Liver (tissue), 9 donors: ENCODE results near the gene GRK7. TPM values are rescaled to one million over a fixed set of nuclear protein-coding genes. Genes with fewer than 3 reads are reported as not detected.

Experiments used
- DNase-seq: peaks from one replicate; pipeline ENCODE4 v3.0.0-alpha.2; 2017; ENCODE audit warnings: low spot score
- H3K27ac ChIP-seq, 2 donors: one replicate each; pipeline ENCODE4 v1.7.0; 2013; ENCODE audit warnings: inconsistent platforms in 2 of 2, low read length in 2 of 2, control low read depth in 1 of 2, low read depth in 1 of 2, mild to moderate bottlenecking in 1 of 2
- H3K27me3 ChIP-seq, 4 donors: one replicate each; pipeline versions ENCODE4 v1.6.1 to v1.7.0; 2013; ENCODE audit warnings: low read length in 3 of 4, inconsistent platforms in 1 of 4, mild to moderate bottlenecking in 1 of 4, moderate library complexity in 1 of 4; ENCODE audit not compliant: control insufficient read depth in 4 of 4, insufficient read depth in 4 of 4
- H3K36me3 ChIP-seq, 4 donors: one replicate each; pipeline versions ENCODE4 v1.6.1 to v1.7.0; 2013; ENCODE audit warnings: low read length in 3 of 4, mild to moderate bottlenecking in 3 of 4, low read depth in 1 of 4, moderate library complexity in 1 of 4; ENCODE audit not compliant: control insufficient read depth in 4 of 4, insufficient read depth in 3 of 4
- H3K4me1 ChIP-seq, 4 donors: one replicate each; pipeline versions ENCODE4 v1.6.1 to v1.7.0; 2013; ENCODE audit warnings: low read length in 3 of 4, mild to moderate bottlenecking in 3 of 4, moderate library complexity in 1 of 4; ENCODE audit not compliant: control insufficient read depth in 4 of 4, insufficient read depth in 4 of 4
- H3K4me3 ChIP-seq, 3 donors: one replicate each; pipeline versions ENCODE4 v1.6.1 to v1.7.0; 2013; ENCODE audit warnings: low read length in 3 of 3, control low read depth in 1 of 3, low read depth in 1 of 3, mild to moderate bottlenecking in 1 of 3
- H3K9ac ChIP-seq, 2 donors: one replicate each; pipeline ENCODE4 v1.7.0; 2013; ENCODE audit warnings: low read length in 2 of 2, mild to moderate bottlenecking in 2 of 2, moderate library complexity in 2 of 2, control low read depth in 1 of 2, low read depth in 1 of 2
- H3K9me3 ChIP-seq, 4 donors: one replicate each; pipeline versions ENCODE4 v1.6.1 to v1.7.0; 2013; ENCODE audit warnings: low read length in 3 of 4; ENCODE audit not compliant: control insufficient read depth in 4 of 4
- EGR1 ChIP-seq, 2 donors: IDR thresholded peaks; 2 replicates each; pipeline ENCODE4 v1.6.1; 2016 to 2018; ENCODE audit warnings: antibody characterized with exemption in 2 of 2, low read depth in 2 of 2
- FOXA1 ChIP-seq: IDR thresholded peaks from 2 replicates; pipeline ENCODE4 v1.6.1; 2016; ENCODE audit warnings: antibody characterized with exemption
- FOXA2 ChIP-seq: IDR thresholded peaks from 2 replicates; pipeline ENCODE4 v1.6.1; 2016; ENCODE audit warnings: antibody characterized with exemption
- GABPA ChIP-seq, 2 donors: IDR thresholded peaks in 1 of 2; conservative IDR thresholded peaks in 1 of 2; 2 replicates each; pipeline ENCODE4 v1.6.1; 2016; ENCODE audit warnings: antibody characterized with exemption in 2 of 2, mild to moderate bottlenecking in 1 of 2, moderate library complexity in 1 of 2
- HNF4A ChIP-seq, 2 donors: conservative IDR thresholded peaks; 2 replicates each; pipeline ENCODE4 v1.6.1; 2016; ENCODE audit warnings: antibody characterized with exemption in 2 of 2, mild to moderate bottlenecking in 2 of 2
- HNF4G ChIP-seq: IDR thresholded peaks from 2 replicates; pipeline ENCODE4 v1.6.1; 2016; ENCODE audit warnings: antibody characterized with exemption
- JUND ChIP-seq, 2 donors: IDR thresholded peaks; 2 replicates each; pipeline ENCODE4 v1.6.1; 2016; ENCODE audit warnings: antibody characterized with exemption in 2 of 2
- NR2F2 ChIP-seq: IDR thresholded peaks from 2 replicates; pipeline ENCODE4 v1.6.1; 2016; ENCODE audit warnings: antibody characterized with exemption
- RAD21 ChIP-seq, 2 donors: IDR thresholded peaks; 2 replicates each; pipeline ENCODE4 v1.6.1; 2016; ENCODE audit warnings: antibody characterized with exemption in 2 of 2, mild to moderate bottlenecking in 2 of 2
- RXRA ChIP-seq, 2 donors: IDR thresholded peaks; 2 replicates each; pipeline ENCODE4 v1.6.1; 2017 to 2018; ENCODE audit warnings: antibody characterized with exemption in 2 of 2, mild to moderate bottlenecking in 1 of 2
- SP1 ChIP-seq: IDR thresholded peaks from 2 replicates; pipeline ENCODE4 v1.6.1; 2018; ENCODE audit warnings: antibody characterized with exemption, mild to moderate bottlenecking
- TAF1 ChIP-seq: conservative IDR thresholded peaks from 2 replicates; pipeline ENCODE4 v1.6.1; 2016; ENCODE audit warnings: antibody characterized with exemption, mild to moderate bottlenecking
- YY1 ChIP-seq: IDR thresholded peaks from 2 replicates; pipeline ENCODE4 v1.6.1; 2016; ENCODE audit warnings: antibody characterized with exemption, mild to moderate bottlenecking
- WGBS: extraction: QIAGEN DNeasy Blood & Tissue Kit; methylation state at CpG from one replicate; pipeline ENCODE4 v1.1.7; 2013; 5-methylcytosine and 5-hydroxymethylcytosine counted together
- polyA plus RNA-seq, 2 donors: library from polyadenylated mRNA; stranded (reverse) in 1 of 2; unstranded in 1 of 2; fragments of 200-250 nt in 1 of 2; fragments of >200 nt in 1 of 2; fragmentation: Nextera tagmentation in 1 of 2; extraction: Ambion mirVana in 1 of 2; gene quantifications; one replicate each; pipeline versions ENCODE4 v1.2.1 to v1.2.3, GENCODE V29; 2013 to 2015
- total RNA-seq, 2 donors: library from RNA; depleted of rRNA; stranded (reverse); fragments of >200 nt; gene quantifications; one replicate each; pipeline ENCODE4 v1.2.3, GENCODE V29; 2014
- TF ChIP-seq, protein P1 (sequence below): fragments of 150-350 bp; IDR thresholded peaks from 2 replicates; pipeline ENCODE4 v1.5.1; 2017; ENCODE audit warnings: improper control_type of control experiment, low read depth, low read length; ENCODE audit not compliant: missing input control
- TF ChIP-seq, protein P2 (sequence below): IDR thresholded peaks from 2 replicates; pipeline ENCODE4 v1.6.1; 2016; ENCODE audit warnings: antibody characterized with exemption, mild to moderate bottlenecking
- TF ChIP-seq, protein P3 (sequence below): IDR thresholded peaks from 2 replicates; pipeline ENCODE4 v1.6.1; 2016; ENCODE audit warnings: antibody characterized with exemption
- TF ChIP-seq, protein P4 (sequence below): IDR thresholded peaks from 2 replicates; pipeline ENCODE4 v1.6.1; 2016; ENCODE audit warnings: antibody characterized with exemption
- donor health status: healthy.
- donor health status: healthy.
- donor health status: healthy.
- donor health status: healthy.
- donor health status: healthy.

GRK7 gene
- total and polyA plus RNA-seq, 4 donors = 0.08 TPM; not detected in 3

DNA sequence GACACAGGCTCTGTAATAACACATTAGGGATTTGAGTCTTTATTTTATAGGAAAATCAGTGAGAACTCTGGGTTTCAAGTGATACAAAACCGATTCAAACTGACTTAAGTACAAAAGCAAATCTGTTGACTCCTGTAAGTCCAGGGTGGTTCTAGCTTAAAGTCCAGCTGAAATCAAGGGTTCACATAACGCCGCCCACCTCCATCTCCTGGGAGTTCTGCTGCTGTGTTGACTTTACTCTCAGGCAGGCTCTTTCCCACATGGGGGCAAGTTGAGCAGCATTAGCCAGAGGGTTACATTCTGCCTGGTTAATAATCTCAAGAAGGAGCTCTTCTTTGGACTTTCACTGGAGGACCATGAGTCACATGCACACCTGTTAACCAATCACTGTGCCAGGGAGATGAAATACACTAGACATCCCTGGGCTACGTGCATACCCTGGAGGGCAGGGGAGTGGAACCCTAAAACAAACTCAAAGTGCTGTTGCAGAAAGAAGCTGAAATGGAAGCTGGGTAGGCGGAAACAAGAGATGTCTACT lies 34.8 kb upstream of the GRK7 start:
- no peaks in the 10 kb centered on the region for H3K27me3 ChIP-seq
- no peak overlapping the region for H3K27ac ChIP-seq
- no peaks in the 10 kb centered on the region for H3K4me1 ChIP-seq
- no peak for DNase-seq
- no peak overlapping the region for H3K4me3 ChIP-seq
- no peaks in the 10 kb centered on the region for H3K9me3 ChIP-seq
- H3K36me3 ChIP-seq = no peaks in the 10 kb centered on the region
- 75% methylated on average over 5 of the region's 5 CpGs for WGBS
- no peak overlapping the region for H3K9ac ChIP-seq
- TF ChIP-seq TAF1 = no peak
- TF ChIP-seq, protein P1, sequence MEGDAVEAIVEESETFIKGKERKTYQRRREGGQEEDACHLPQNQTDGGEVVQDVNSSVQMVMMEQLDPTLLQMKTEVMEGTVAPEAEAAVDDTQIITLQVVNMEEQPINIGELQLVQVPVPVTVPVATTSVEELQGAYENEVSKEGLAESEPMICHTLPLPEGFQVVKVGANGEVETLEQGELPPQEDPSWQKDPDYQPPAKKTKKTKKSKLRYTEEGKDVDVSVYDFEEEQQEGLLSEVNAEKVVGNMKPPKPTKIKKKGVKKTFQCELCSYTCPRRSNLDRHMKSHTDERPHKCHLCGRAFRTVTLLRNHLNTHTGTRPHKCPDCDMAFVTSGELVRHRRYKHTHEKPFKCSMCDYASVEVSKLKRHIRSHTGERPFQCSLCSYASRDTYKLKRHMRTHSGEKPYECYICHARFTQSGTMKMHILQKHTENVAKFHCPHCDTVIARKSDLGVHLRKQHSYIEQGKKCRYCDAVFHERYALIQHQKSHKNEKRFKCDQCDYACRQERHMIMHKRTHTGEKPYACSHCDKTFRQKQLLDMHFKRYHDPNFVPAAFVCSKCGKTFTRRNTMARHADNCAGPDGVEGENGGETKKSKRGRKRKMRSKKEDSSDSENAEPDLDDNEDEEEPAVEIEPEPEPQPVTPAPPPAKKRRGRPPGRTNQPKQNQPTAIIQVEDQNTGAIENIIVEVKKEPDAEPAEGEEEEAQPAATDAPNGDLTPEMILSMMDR = no peak
- no peak for TF ChIP-seq YY1
- TF ChIP-seq GABPA (IDR thresholded peaks at IDR 0.05 in 1 of 2, conservative IDR thresholded peaks at IDR 0.05 in 1 of 2) = no peak
- TF ChIP-seq RXRA (IDR thresholded peaks at IDR 0.05) = no peak
- TF ChIP-seq, protein P2, sequence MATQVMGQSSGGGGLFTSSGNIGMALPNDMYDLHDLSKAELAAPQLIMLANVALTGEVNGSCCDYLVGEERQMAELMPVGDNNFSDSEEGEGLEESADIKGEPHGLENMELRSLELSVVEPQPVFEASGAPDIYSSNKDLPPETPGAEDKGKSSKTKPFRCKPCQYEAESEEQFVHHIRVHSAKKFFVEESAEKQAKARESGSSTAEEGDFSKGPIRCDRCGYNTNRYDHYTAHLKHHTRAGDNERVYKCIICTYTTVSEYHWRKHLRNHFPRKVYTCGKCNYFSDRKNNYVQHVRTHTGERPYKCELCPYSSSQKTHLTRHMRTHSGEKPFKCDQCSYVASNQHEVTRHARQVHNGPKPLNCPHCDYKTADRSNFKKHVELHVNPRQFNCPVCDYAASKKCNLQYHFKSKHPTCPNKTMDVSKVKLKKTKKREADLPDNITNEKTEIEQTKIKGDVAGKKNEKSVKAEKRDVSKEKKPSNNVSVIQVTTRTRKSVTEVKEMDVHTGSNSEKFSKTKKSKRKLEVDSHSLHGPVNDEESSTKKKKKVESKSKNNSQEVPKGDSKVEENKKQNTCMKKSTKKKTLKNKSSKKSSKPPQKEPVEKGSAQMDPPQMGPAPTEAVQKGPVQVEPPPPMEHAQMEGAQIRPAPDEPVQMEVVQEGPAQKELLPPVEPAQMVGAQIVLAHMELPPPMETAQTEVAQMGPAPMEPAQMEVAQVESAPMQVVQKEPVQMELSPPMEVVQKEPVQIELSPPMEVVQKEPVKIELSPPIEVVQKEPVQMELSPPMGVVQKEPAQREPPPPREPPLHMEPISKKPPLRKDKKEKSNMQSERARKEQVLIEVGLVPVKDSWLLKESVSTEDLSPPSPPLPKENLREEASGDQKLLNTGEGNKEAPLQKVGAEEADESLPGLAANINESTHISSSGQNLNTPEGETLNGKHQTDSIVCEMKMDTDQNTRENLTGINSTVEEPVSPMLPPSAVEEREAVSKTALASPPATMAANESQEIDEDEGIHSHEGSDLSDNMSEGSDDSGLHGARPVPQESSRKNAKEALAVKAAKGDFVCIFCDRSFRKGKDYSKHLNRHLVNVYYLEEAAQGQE = no peak
- TF ChIP-seq NR2F2 = no peak
- TF ChIP-seq JUND (IDR thresholded peaks at IDR 0.05) = no peak
- no peak for TF ChIP-seq EGR1 (IDR thresholded peaks at IDR 0.05; ENCODE audit: low read depth in 2 of 2)
- no peak for TF ChIP-seq HNF4G
- TF ChIP-seq RAD21 (IDR thresholded peaks at IDR 0.05) = no peak
- TF ChIP-seq FOXA1 = no peak
- TF ChIP-seq, protein P3, sequence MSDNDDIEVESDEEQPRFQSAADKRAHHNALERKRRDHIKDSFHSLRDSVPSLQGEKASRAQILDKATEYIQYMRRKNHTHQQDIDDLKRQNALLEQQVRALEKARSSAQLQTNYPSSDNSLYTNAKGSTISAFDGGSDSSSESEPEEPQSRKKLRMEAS = no peak
- no peak for TF ChIP-seq SP1
- TF ChIP-seq, protein P4, sequence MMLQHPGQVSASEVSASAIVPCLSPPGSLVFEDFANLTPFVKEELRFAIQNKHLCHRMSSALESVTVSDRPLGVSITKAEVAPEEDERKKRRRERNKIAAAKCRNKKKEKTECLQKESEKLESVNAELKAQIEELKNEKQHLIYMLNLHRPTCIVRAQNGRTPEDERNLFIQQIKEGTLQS = no peak
- no peak for TF ChIP-seq FOXA2
- no peak for TF ChIP-seq HNF4A (conservative IDR thresholded peaks at IDR 0.05)

DNA sequence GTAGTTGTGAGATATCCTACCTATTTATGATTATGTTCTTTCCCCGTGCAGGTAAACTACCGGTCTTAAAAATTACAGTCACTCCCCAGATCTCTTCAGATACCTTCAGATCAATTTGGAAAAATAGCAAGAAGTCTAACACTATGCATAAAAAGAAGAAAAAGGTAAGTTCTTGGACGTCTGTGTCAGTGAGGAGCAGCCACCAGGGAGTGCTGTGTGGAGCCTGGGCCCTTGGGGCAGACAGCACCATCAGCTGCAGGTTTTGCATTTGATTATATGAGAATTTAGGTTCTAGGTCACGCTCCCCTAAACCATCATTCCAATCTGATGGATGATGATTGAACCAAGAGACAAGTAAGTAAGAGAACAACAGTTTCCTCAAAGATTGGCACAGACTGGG lies 34.0 kb upstream of the GRK7 start:
- TF ChIP-seq FOXA1 (no peak), GABPA (IDR thresholded peaks at IDR 0.05 in 1 of 2, conservative IDR thresholded peaks at IDR 0.05 in 1 of 2) (no peak), TAF1 (no peak), SP1 (no peak), JUND (IDR thresholded peaks at IDR 0.05) (no peak)
- TF ChIP-seq, protein P1 = no peak
- H3K9ac ChIP-seq = no peak overlapping the region
- H3K27me3 ChIP-seq = no peaks in the 10 kb centered on the region
- no peaks in the 10 kb centered on the region for H3K9me3 ChIP-seq
- H3K4me3 ChIP-seq = no peak overlapping the region
- WGBS = 88% methylated on average over 4 of the region's 4 CpGs
- no peaks in the 10 kb centered on the region for H3K4me1 ChIP-seq
- no peaks in the 10 kb centered on the region for H3K36me3 ChIP-seq
- no peak overlapping the region for H3K27ac ChIP-seq
- DNase-seq = no peak
